ENCODE data around the gene RUNDC3A. TPM values are rescaled to one million over a fixed set of nuclear protein-coding genes. Genes with fewer than 3 reads are reported as not detected.

RUNDC3A gene
- total RNA-seq, 4 donors from 2014 or later, result 0.42 to 2.8 (median 1.7) TPM

GRCh38 chr17:44293509-44294226 lies 14.7 kb upstream of the RUNDC3A start:
- H3K9me3 ChIP-seq, result no peaks in the 10 kb centered on the region
- H3K27ac ChIP-seq (replicated peaks in 1 of 4), result no peak overlapping the region
- no peak for DNase-seq (ENCODE audit: extremely low spot score)
- TF ChIP-seq POLR2AphosphoS5 (IDR thresholded peaks at IDR 0.05), result no peak
- H3K27me3 ChIP-seq, result peaks cover 0 to 10% (median 0%) of the 10 kb centered on the region in 4 donors
- intact Hi-C loops (cut with DNase I), result no loop called here
- no peaks in the 10 kb centered on the region for H3K4me1 ChIP-seq
- H3K36me3 ChIP-seq, result no peaks in the 10 kb centered on the region
- H3K4me3 ChIP-seq, result no peak overlapping the region
- 93% methylated on average over 9 of the region's 9 CpGs for WGBS

GRCh38 chr17:44297975-44298374 lies 10.4 kb upstream of the RUNDC3A start:
- Histone ChIP-seq H3K4me1 (no peaks in the 10 kb centered on the region), H3K27me3 (peaks cover 0 to 33% (median 0%) of the 10 kb centered on the region in 4 donors), H3K9me3 (no peaks in the 10 kb centered on the region), H3K4me3 (no peak overlapping the region), H3K36me3 (no peaks in the 10 kb centered on the region), H3K27ac (replicated peaks in 1 of 4) (no peak overlapping the region)
- DNase-seq (ENCODE audit: extremely low spot score), result no peak
- intact Hi-C loops (cut with DNase I), result no loop called here
- TF ChIP-seq POLR2AphosphoS5 (IDR thresholded peaks at IDR 0.05) (no peak), CTCF (IDR thresholded peaks at IDR 0.05) (no peak), EP300 (IDR thresholded peaks at IDR 0.05) (no peak), POLR2A (IDR thresholded peaks at IDR 0.05; ENCODE audit: low read depth) (no peak)
- WGBS, result 76% methylated on average over 2 of the region's 3 CpGs

- no peak overlapping the region for H3K27ac ChIP-seq (replicated peaks in 1 of 4)
- H3K9me3 ChIP-seq, result no peaks in the 10 kb centered on the region
- no peak overlapping the region for H3K4me3 ChIP-seq
- intact Hi-C loops (cut with DNase I), result no loop called here
- H3K4me1 ChIP-seq, result peaks cover 16 to 25% (median 22%) of the 10 kb centered on the region in 4 donors
- TF ChIP-seq EP300 (IDR thresholded peaks at IDR 0.05), result no peak
- TF ChIP-seq POLR2A (IDR thresholded peaks at IDR 0.05; ENCODE audit: low read depth), result no peak
- H3K36me3 ChIP-seq, result no peaks in the 10 kb centered on the region
- H3K27me3 ChIP-seq, result peaks cover 0 to 23% (median 0%) of the 10 kb centered on the region in 4 donors
- no peak for DNase-seq (ENCODE audit: extremely low spot score)
Measured at GRCh38 chr17:44304651-44305050, 3.8 kb upstream of the RUNDC3A start.

- WGBS, result 13% methylated on average over 8 of the region's 26 CpGs
- Histone ChIP-seq H3K27ac (replicated peaks in 1 of 4) (peak overlapping the region; percentile 54 to 76 (median 68)), H3K4me1 (peaks cover 16 to 25% (median 22%) of the 10 kb centered on the region in 4 donors), H3K27me3 (peaks cover 0 to 13% (median 0%) of the 10 kb centered on the region in 4 donors), H3K9me3 (no peaks in the 10 kb centered on the region), H3K36me3 (no peaks in the 10 kb centered on the region), H3K4me3 (peak overlapping the region; percentile 50 to 58 (median 57))
- DNase-seq (ENCODE audit: extremely low spot score), result no peak
- intact Hi-C loops (cut with DNase I), result no loop called here
- TF ChIP-seq EP300 (IDR thresholded peaks at IDR 0.05) (no peak), POLR2AphosphoS5 (IDR thresholded peaks at IDR 0.05) (no peak), CTCF (IDR thresholded peaks at IDR 0.05) (no peak), POLR2A (IDR thresholded peaks at IDR 0.05; ENCODE audit: low read depth) (no peak)
Measured at GRCh38 chr17:44307387-44308186, 814 bp upstream of the RUNDC3A start.

GRCh38 chr17:44308865-44309264 lies 464 bp downstream of the RUNDC3A start:
- Histone ChIP-seq H3K9me3 (no peaks in the 10 kb centered on the region), H3K27me3 (peaks cover 0 to 26% (median 2%) of the 10 kb centered on the region in 4 donors), H3K4me1 (peaks cover 16 to 25% (median 22%) of the 10 kb centered on the region in 4 donors), H3K36me3 (no peaks in the 10 kb centered on the region), H3K27ac (replicated peaks in 1 of 4) (peak overlapping the region in 1 of 4 donors; percentile 67), H3K4me3 (peak overlapping the region; percentile 50 to 58 (median 57))
- no peak for TF ChIP-seq POLR2A (IDR thresholded peaks at IDR 0.05; ENCODE audit: low read depth)
- no peak for TF ChIP-seq EP300 (IDR thresholded peaks at IDR 0.05)
- no peak for TF ChIP-seq POLR2AphosphoS5 (IDR thresholded peaks at IDR 0.05)
- no peak for TF ChIP-seq CTCF (IDR thresholded peaks at IDR 0.05)
- DNase-seq (ENCODE audit: extremely low spot score), result no peak
- WGBS, result 0% methylated on average over 11 of the region's 15 CpGs
- intact Hi-C loops (cut with DNase I), result no loop called here
